AG10803 (cell line): ENCODE results near the gene BEST4.
"Not testable (repeated sequence)": the region's sequence is repeated elsewhere in the genome, so short reads cannot be mapped to it uniquely, and the experiment has no call there.

Experiments
- DNase-seq: peaks from one replicate; pipeline ENCODE4 v3.0.0; 2010; ENCODE audit warnings: low read depth
- H3K4me3 ChIP-seq: 2 replicates; pipeline ENCODE4 v1.5.1; 2011; ENCODE audit warnings: mild to moderate bottlenecking, low read length, control low read depth
- TF ChIP-seq, protein P1 (sequence below): conservative IDR thresholded peaks from 2 replicates; pipeline ENCODE4 v1.5.1; 2011; ENCODE audit warnings: mild to moderate bottlenecking, low read length, control low read depth, inconsistent platforms

BEST4 gene

GRCh38 chr1:44798481-44799365, 10.8 kb upstream of the BEST4 start:
- no peak overlapping the region for H3K4me3 ChIP-seq
- TF ChIP-seq, protein P1, sequence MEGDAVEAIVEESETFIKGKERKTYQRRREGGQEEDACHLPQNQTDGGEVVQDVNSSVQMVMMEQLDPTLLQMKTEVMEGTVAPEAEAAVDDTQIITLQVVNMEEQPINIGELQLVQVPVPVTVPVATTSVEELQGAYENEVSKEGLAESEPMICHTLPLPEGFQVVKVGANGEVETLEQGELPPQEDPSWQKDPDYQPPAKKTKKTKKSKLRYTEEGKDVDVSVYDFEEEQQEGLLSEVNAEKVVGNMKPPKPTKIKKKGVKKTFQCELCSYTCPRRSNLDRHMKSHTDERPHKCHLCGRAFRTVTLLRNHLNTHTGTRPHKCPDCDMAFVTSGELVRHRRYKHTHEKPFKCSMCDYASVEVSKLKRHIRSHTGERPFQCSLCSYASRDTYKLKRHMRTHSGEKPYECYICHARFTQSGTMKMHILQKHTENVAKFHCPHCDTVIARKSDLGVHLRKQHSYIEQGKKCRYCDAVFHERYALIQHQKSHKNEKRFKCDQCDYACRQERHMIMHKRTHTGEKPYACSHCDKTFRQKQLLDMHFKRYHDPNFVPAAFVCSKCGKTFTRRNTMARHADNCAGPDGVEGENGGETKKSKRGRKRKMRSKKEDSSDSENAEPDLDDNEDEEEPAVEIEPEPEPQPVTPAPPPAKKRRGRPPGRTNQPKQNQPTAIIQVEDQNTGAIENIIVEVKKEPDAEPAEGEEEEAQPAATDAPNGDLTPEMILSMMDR, result no peak
- DNase-seq, result no peak

GRCh38 chr1:44797886-44798285, 9.9 kb upstream of the BEST4 start:
- not testable (repeated sequence) for DNase-seq, H3K4me3 ChIP-seq

- TF ChIP-seq, protein P1, result no peak
- H3K4me3 ChIP-seq, result no peak overlapping the region
- no peak for DNase-seq
Measured at GRCh38 chr1:44792736-44793502, 4.9 kb upstream of the BEST4 start.

DNA sequence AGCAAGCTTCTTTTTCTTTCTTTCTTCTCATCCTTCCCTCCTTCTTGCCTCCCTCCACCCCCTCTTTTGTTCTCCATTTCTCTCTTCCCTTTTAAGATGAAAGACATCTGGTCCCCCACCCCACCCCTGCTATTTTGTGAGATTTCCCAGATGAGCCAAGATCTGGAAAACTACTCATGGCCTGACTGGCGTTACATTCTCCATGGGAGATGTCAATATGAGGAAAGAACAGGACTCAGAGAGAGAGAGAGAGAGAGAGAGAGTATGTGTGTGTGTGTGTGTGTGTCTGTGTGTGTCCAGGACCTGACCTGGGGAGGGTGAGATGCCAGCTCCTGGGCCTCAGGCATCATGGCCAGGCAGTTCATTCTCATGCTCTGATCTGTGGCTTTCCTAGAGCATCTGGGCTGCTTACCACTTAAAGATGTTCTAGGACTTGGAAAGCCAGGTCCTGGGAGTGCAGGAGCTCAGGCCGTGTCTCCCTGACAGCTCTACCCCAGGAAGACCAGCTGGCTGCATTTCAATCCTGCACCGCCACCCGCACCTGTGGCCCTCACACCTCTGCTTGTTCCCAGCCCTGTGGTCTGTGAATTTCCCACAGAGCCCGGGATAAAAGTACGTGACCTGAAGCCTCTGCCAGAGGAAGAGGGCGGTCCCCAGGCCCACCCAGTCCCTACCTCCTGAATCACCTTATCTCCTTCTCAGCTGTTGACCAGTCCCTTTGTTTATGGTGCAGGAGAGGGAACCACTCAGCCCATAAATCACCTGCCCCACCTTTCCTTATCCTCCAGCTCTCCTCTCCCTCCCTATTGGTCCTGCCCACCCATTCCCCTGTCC, 3.2 kb upstream of the BEST4 start:
- H3K4me3 ChIP-seq, result no peak overlapping the region
- TF ChIP-seq, protein P1, result no peak

DNA sequence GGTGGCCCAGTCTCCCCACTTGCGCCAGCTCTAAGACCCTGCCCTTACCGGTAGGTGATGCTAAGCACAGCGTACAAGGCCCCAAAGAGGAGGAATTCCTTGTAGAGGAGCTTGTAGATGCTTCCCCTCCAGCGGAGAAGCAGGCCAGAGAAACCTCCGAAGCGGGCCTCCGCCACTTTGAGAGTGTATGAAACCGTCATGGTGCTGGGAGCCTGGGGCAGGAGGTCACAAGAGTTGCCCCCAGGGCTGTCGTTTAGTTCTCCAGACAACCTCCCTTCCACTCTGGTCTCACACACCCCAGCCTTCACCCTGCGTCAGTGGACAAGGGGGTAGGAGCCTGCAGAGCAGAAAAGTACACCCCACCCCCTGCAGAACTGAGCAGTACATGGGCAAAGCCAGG, 464 bp downstream of the BEST4 start:
- H3K4me3 ChIP-seq, result no peak overlapping the region
- TF ChIP-seq, protein P1, result no peak
- DNase-seq, result no peak

More for the DNA sequence above, 3.2 kb upstream of the BEST4 start:
- DNase-seq, result no peak

DNA sequence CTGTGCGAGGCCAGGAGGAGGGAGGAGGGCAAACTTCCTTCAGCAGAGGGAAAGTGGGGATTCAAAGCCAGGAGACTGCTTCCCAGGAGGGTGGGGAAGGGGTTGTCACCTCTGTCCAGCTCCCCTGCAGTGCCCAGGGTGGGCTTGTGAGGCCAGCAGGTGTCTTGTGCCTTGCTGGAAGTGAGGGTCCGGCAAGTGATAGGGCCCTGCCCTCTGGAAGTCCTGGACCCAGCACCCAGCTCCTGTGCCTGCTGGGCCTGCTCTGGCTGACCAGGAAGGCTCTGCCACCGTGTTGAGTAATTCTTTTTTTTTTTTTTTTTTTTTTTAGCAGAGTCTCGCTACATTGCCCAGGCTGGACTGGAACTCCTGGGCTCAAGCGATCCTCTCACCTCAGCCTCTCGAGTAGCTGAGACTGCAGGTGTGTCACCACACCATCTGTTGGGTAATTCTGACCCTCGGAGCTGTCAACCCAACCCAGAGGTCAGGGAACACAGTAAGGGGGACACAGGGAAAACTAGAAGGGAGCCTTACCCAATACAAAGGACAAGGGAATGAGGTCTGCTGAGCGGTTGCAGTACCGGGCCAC, 1.0 kb downstream of the BEST4 start:
- no peak for DNase-seq
- no peak overlapping the region for H3K4me3 ChIP-seq
- TF ChIP-seq, protein P1, result no peak
